Left cardiac atrium (tissue), 4 donors: ENCODE data around the gene PPFIA4. TPM values are rescaled to one million over a fixed set of nuclear protein-coding genes. Genes with fewer than 3 reads are reported as not detected.

Experiments used
- ATAC-seq, 2 donors: fragments of 200-7000 bp; cut with Tn5 transposase; one replicate each; pipeline ENCODE4 v1.9.1; 2020; ENCODE audit warnings: mild to moderate bottlenecking in 2 of 2, moderate library complexity in 2 of 2
- DNase-seq: peaks from one replicate; pipeline ENCODE4 v3.0.0-alpha.2; 2020
- intact Hi-C, 2 donors: fragments of 100-400 bp; cut with DNase I; formaldehyde crosslinking; loops; one replicate each; pipeline versions ENCODE4 v1.14.1 to v1.15.1; 2022 to 2023
- total RNA-seq, 2 donors: library from RNA; stranded (reverse); fragmentation: NEBNext Ultra II Directional; extraction: Animal tissue kit (Norgen Biotek cat#: 25700); gene quantifications; one replicate each; pipeline ENCODE4 v1.2.1, GENCODE V29; 2021
- donor health status: DM: no; HTN: yes; CAD: no.
- donor health status: DM: no; HTN: yes; CAD: no; lungs with severe emphysema.
- donor health status: DM: yes; HTN: yes; CAD: no.
- donor health status: Dilated cardiomyopathy.

PPFIA4 gene
- total RNA-seq, 2 donors from 2014 or later = 16.0 to 16.3 TPM

- intact Hi-C loops = no loop called here
- ATAC-seq = no peak
- DNase-seq = no peak
These were observed 62.8 kb downstream of the PPFIA4 start for GRCh38 chr1:203089001-203089650.

- DNase-seq = no peak
- intact Hi-C loops = no loop called here
- no peak for ATAC-seq
These were observed 63.4 kb downstream of the PPFIA4 start for GRCh38 chr1:203089651-203090045.

DNA sequence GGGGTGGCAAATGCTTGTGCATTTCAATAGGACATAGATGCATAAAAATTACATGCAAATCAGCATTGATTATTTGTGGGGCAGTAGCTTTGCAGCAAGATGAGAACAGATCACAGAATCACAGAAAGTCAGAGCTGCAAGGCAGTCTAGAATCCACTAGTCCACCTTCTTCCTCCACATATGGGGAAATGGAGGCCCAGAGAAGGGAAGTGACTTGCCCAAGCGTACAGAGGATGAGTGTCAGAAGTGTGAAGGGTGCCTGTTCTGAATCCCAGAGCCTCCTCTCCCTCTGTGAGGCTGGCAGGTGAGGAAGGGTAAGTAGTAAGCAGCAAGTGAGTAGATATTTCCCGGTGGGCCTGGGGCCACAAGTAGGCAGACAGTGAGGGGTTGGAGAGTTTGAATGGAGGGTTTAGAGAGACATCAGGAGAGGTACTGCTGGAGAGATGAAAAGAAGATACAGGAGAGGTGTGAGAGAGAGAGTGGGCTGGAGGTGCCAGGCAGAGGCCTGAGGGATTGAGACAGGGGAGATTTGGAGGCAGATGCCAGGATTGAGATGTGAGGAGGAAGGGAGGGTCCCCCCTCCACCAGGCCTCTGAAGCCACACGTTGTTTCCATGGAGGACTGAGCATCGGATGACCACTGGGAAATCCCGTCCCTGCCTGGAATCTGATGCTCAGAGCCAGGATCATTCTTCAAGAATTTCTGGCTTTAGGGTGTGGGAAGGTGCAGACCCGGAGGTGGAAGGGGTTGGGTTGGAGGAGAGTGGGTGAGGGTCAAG lies 64.3 kb downstream of the PPFIA4 start:
- intact Hi-C loops = no loop called here
- ATAC-seq (no peak), DNase-seq (no peak)

- intact Hi-C loops = no loop called here
- no peak for ATAC-seq
These were observed 64.8 kb downstream of the PPFIA4 start for GRCh38 chr1:203091199-203091477.

GRCh38 chr1:203091761-203092330 lies 65.6 kb downstream of the PPFIA4 start:
- intact Hi-C loops = no loop called here
- no peak for DNase-seq
- ATAC-seq = no peak

More at GRCh38 chr1:203091199-203091477, 64.8 kb downstream of the PPFIA4 start:
- DNase-seq = no peak

DNA sequence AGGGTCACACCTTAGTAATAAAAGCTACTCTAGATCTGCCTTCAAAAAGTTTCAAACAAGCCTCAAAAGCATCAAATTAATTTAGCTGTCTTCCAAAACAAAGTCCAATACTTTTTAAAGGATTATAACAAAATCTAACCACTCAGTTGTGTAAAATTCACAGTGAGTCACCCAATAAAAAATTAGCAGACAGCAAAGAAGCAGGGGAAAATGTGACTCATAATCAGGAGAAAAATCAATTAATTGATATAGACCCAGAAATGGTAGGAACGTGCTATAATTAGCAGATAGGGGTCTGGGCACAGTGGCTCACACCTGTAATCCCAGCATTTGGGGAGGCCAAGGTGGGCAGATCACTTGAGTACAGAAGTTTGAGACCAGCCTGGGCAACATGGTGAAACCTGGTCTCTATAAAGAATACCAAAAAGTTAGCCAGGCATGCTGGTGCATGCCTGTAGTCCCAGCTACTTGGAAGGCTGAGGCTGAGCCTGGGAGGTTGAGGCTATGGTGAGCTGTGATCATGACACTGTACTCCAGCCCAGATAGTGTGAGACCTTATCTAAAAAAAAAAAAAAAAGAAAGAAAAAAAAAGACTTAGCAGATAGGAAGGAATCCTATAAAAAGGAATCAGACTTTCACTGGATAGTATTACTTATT lies 67.6 kb downstream of the PPFIA4 start:
- no peak for DNase-seq
- no peak for ATAC-seq
- intact Hi-C loops = no loop called here

GRCh38 chr1:203095061-203095690 lies 68.9 kb downstream of the PPFIA4 start:
- no peak for ATAC-seq
- intact Hi-C loops = no loop called here

GRCh38 chr1:203096566-203096965 lies 70.3 kb downstream of the PPFIA4 start:
- no peak for DNase-seq
- intact Hi-C loops = no loop called here

More at GRCh38 chr1:203095061-203095690, 68.9 kb downstream of the PPFIA4 start:
- DNase-seq = no peak

DNA sequence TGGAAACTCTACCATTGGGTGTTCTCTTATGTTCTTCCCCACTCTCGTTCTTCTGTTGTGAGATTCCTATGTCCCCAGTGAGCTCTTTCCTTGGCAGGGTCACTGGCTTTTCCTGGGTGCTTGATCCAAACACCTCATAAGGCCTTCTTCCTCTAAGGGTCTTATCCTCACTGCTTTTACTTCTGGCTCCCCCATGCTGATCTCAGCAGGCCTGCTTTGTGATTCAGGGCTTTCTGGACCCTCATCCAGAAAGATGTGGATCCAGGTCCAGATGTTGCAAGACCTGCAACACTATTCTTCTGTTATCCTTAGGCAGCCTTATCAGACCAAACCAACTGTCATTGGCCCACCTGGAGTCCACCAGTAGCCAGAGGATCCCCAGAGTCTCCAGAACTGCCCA lies 70.7 kb downstream of the PPFIA4 start:
- no peak for ATAC-seq
- DNase-seq = no peak
- intact Hi-C loops = no loop called here

More at GRCh38 chr1:203096566-203096965, 70.3 kb downstream of the PPFIA4 start:
- ATAC-seq = no peak

DNA sequence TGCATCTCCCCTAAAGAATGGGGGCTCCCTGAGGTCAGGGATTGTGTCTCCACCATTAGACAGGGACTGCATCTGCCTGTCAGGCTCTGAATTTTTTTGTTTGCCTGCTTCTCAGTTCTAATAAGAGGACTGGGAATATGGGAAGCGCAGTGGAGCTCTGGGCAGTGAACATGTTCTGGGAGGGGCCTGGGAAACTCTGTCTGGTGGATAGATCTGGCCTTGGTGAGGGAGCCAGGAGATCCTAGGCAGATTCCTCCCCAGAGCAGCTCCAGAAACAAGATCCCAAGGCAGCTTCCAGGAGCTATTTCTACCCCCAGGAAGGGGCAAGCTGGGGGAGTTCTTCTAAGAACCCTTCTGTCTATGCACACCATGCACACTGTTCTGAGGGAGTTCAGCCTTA lies 72.2 kb downstream of the PPFIA4 start:
- no peak for ATAC-seq
- intact Hi-C loops = no loop called here
- no peak for DNase-seq

DNA sequence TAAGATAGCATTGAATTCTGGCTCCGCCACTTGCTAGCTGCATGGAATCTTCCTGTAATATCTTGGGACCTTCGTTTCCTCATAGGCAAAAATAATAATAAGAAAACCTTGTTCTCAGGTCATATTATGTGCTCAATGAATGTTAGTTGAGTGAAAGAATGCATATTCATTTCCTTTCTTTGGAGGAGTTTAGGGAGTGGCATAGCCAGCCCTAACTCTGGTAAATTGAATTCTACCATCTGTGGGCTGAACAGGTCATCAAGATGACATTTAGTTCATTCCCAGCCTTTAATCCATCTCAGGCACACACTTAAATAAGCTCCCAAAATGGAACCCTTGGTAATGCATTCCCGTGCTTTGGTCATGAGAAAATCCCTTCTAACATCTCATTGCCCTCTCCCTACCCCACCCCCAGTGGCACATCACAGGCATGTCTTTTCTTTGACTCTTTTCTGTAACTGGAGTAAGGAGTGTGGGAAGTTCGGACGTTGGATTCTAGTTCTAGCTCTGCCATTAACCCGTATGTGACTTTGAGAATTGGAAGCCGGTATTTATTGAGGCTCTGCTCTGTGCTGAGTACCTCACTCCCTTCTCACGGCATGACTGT lies 72.7 kb downstream of the PPFIA4 start:
- DNase-seq (no peak), ATAC-seq (no peak)
- intact Hi-C loops = no loop called here

- DNase-seq = no peak
- no peak for ATAC-seq
- intact Hi-C loops = loop anchor here in 1 of 2 donors (5.0 kb wide), 1 partner anchor 43 kb away; no protein-coding TSS in a partner anchor
These were observed 73.7 kb downstream of the PPFIA4 start for GRCh38 chr1:203099805-203100515.

DNA sequence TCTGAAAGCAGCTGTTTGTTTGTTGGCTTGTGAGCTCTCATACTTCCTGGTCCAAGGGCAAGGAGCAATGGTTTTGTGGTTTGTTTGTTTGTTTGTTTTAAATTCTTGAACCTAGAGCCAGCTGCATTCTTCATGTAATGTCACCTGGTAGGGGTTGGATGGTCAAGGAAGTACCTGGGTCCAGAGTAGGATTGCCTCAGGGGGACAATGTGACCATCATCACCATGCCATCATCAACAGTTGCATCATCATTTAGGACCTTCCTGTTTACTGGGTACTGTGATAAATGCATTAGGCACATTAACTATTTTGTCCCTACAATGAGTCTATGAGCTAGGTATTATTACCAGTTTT lies 74.2 kb downstream of the PPFIA4 start:
- DNase-seq (no peak), ATAC-seq (no peak)
- intact Hi-C loops = loop anchor here in 1 of 2 donors (5.0 kb wide), 1 partner anchor 43 kb away; no protein-coding TSS in a partner anchor

GRCh38 chr1:203101813-203102634 lies 75.7 kb downstream of the PPFIA4 start:
- ATAC-seq (no peak), DNase-seq (no peak)
- intact Hi-C loops = loop anchor here in 1 of 2 donors (5.0 kb wide), 1 partner anchor 45 kb away; no protein-coding TSS in a partner anchor

GRCh38 chr1:203103216-203103615 lies 76.9 kb downstream of the PPFIA4 start:
- ATAC-seq = no peak
- intact Hi-C loops = loop anchor here in 1 of 2 donors (5.0 kb wide), 1 partner anchor 46 kb away; no protein-coding TSS in a partner anchor
- no peak for DNase-seq

DNA sequence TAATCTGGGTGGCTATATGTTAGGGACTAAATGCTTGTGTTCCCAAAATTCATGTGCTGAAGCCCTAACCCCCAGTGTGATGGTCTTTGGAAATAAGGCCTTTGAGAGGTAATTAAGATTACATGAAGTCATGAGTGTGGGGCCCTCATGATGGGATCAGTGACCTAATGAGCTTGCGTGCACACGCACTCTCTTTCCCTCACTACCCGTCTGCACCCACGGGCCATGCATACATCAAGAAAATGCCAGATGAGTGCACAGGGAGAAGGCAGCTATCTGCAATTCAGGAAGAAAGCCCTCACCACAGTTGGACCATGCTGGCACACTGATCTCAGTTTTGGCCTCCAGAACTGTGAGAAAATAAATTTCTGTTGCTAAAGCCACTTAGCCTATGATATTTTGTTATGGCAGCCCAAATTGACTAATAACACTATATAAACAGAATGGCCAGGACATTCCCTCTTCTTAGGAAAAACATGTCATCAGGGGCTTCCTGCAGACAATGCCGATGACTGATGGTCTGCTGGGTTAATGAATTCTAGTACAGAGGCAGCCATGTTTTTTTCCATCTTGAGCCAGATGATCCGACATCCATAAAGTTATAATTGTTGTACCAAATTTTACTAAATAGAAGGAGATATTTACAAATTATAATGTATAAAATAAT lies 77.7 kb downstream of the PPFIA4 start:
- no peak for ATAC-seq
- no peak for DNase-seq
- intact Hi-C loops = loop anchor here in 1 of 2 donors (5.0 kb wide), 1 partner anchor 47 kb away; no protein-coding TSS in a partner anchor
